ENCODE measurements around the gene EYA2. TPM values are rescaled to one million over a fixed set of nuclear protein-coding genes. Genes with fewer than 3 reads are reported as not detected.

EYA2 gene
- total and polyA plus RNA-seq, 2 experiments from 2014 or later: 0.18 TPM; not detected in 1

- no peaks in the 10 kb centered on the region for H3K4me1 ChIP-seq (ENCODE audit: insufficient read depth)
- no peak for TF ChIP-seq EZH2phosphoT487 (IDR thresholded peaks at IDR 0.05; ENCODE audit: insufficient read depth, low read depth)
- TF ChIP-seq EZH2 (IDR thresholded peaks at IDR 0.05; ENCODE audit: insufficient read depth, poor library complexity, severe bottlenecking): no peak
- peak; percentile 20 for DNase-seq
- 48 to 50% methylated on average over 1 of the region's 1 CpG for WGBS, 2 experiments (ENCODE audit: low coverage in 1 of 2, low lambda C conversion rate in 2 of 2, missing lambda C conversion rate in 2 of 2)
- no peak overlapping the region for H3K4me3 ChIP-seq
- H3K9me2 ChIP-seq (ENCODE audit: insufficient read depth): no peaks in the 10 kb centered on the region
- H3K27me3 ChIP-seq (replicated peaks; ENCODE audit: insufficient read depth): no peaks in the 10 kb centered on the region
- no peak overlapping the region for H3K27ac ChIP-seq
- H2AFZ ChIP-seq: no peak overlapping the region
- no peak overlapping the region for H3K9ac ChIP-seq
- H3K79me2 ChIP-seq (ENCODE audit: insufficient read depth): no peaks in the 10 kb centered on the region
- H3K4me2 ChIP-seq (ENCODE audit: unreplicated experiment): no peak overlapping the region
- H4K20me1 ChIP-seq (ENCODE audit: insufficient read depth): no peaks in the 10 kb centered on the region
- no peaks in the 10 kb centered on the region for H3K36me3 ChIP-seq (ENCODE audit: low read depth)
- H3K9me3 ChIP-seq (ENCODE audit: low read depth): no peaks in the 10 kb centered on the region
- in situ Hi-C loops (cut with MboI): loop anchor here (10.0 kb wide), 1 partner anchor 444 kb away; no protein-coding TSS in a partner anchor
- H3F3A ChIP-seq (ENCODE audit: insufficient read depth): no peaks in the 10 kb centered on the region
These were observed 296.5 kb downstream of the EYA2 start for GRCh38 chr20:47191074-47191673.

GRCh38 chr20:47191956-47192355 is 297.3 kb downstream of the EYA2 start:
- no peak for DNase-seq
- H3K4me1 ChIP-seq (ENCODE audit: insufficient read depth): no peaks in the 10 kb centered on the region
- no peak overlapping the region for H3K27ac ChIP-seq
- no peak overlapping the region for H3K9ac ChIP-seq
- H3K9me3 ChIP-seq (ENCODE audit: low read depth): no peaks in the 10 kb centered on the region
- in situ Hi-C loops (cut with MboI): loop anchor here (10.0 kb wide), 1 partner anchor 443 kb away; no protein-coding TSS in a partner anchor
- TF ChIP-seq EZH2 (IDR thresholded peaks at IDR 0.05; ENCODE audit: insufficient read depth, poor library complexity, severe bottlenecking): no peak
- TF ChIP-seq EZH2phosphoT487 (IDR thresholded peaks at IDR 0.05; ENCODE audit: insufficient read depth, low read depth): no peak
- H3K9me2 ChIP-seq (ENCODE audit: insufficient read depth): no peaks in the 10 kb centered on the region
- H3K79me2 ChIP-seq (ENCODE audit: insufficient read depth): no peaks in the 10 kb centered on the region
- 65 to 75% methylated on average over 3 of the region's 3 CpGs for WGBS, 2 experiments (ENCODE audit: low coverage in 1 of 2, low lambda C conversion rate in 2 of 2, missing lambda C conversion rate in 2 of 2)
- no peak overlapping the region for H3K4me2 ChIP-seq (ENCODE audit: unreplicated experiment)
- no peaks in the 10 kb centered on the region for H4K20me1 ChIP-seq (ENCODE audit: insufficient read depth)
- no peaks in the 10 kb centered on the region for H3F3A ChIP-seq (ENCODE audit: insufficient read depth)
- no peak overlapping the region for H2AFZ ChIP-seq
- no peak overlapping the region for H3K4me3 ChIP-seq
- H3K36me3 ChIP-seq (ENCODE audit: low read depth): no peaks in the 10 kb centered on the region
- H3K27me3 ChIP-seq (replicated peaks; ENCODE audit: insufficient read depth): no peaks in the 10 kb centered on the region

DNA sequence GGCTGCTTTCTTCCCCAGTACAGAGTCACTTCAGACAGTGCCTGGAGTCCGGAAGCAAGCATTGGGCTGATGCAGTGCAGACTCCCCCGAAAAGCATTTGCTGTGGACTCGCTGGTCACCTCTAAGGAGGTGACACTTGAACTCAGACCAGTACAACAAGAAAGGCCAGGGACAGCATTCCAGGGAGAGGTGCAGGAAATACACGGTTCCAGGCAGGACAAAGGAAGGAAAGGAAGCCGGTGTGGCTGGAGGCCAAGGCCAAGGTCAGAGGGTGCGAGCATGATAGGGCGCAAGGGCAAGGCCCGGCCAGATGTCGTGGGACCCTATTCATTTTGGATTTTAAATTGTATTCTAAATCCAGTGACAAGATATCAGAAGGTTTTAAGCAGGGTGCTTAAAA is 300.9 kb downstream of the EYA2 start:
- H3K4me1 ChIP-seq (ENCODE audit: insufficient read depth): no peaks in the 10 kb centered on the region
- no peak overlapping the region for H3K27ac ChIP-seq
- 79 to 83% methylated on average over 9 of the region's 9 CpGs for WGBS, 2 experiments (ENCODE audit: low coverage in 1 of 2, low lambda C conversion rate in 2 of 2, missing lambda C conversion rate in 2 of 2)
- no peak for DNase-seq
- no peaks in the 10 kb centered on the region for H3K36me3 ChIP-seq (ENCODE audit: low read depth)
- no peaks in the 10 kb centered on the region for H3K9me3 ChIP-seq (ENCODE audit: low read depth)
- no peaks in the 10 kb centered on the region for H3K9me2 ChIP-seq (ENCODE audit: insufficient read depth)
- H3K27me3 ChIP-seq (replicated peaks; ENCODE audit: insufficient read depth): no peaks in the 10 kb centered on the region
- no peak overlapping the region for H3K4me2 ChIP-seq (ENCODE audit: unreplicated experiment)
- H4K20me1 ChIP-seq (ENCODE audit: insufficient read depth): no peaks in the 10 kb centered on the region
- no peak overlapping the region for H3K9ac ChIP-seq
- no peak for TF ChIP-seq EZH2 (IDR thresholded peaks at IDR 0.05; ENCODE audit: insufficient read depth, poor library complexity, severe bottlenecking)
- no peak for TF ChIP-seq EZH2phosphoT487 (IDR thresholded peaks at IDR 0.05; ENCODE audit: insufficient read depth, low read depth)
- H2AFZ ChIP-seq: no peak overlapping the region
- no peaks in the 10 kb centered on the region for H3K79me2 ChIP-seq (ENCODE audit: insufficient read depth)
- H3F3A ChIP-seq (ENCODE audit: insufficient read depth): no peaks in the 10 kb centered on the region
- H3K4me3 ChIP-seq: no peak overlapping the region
- in situ Hi-C loops (cut with MboI): loop anchor here (10.0 kb wide), 1 partner anchor 439 kb away; no protein-coding TSS in a partner anchor

DNA sequence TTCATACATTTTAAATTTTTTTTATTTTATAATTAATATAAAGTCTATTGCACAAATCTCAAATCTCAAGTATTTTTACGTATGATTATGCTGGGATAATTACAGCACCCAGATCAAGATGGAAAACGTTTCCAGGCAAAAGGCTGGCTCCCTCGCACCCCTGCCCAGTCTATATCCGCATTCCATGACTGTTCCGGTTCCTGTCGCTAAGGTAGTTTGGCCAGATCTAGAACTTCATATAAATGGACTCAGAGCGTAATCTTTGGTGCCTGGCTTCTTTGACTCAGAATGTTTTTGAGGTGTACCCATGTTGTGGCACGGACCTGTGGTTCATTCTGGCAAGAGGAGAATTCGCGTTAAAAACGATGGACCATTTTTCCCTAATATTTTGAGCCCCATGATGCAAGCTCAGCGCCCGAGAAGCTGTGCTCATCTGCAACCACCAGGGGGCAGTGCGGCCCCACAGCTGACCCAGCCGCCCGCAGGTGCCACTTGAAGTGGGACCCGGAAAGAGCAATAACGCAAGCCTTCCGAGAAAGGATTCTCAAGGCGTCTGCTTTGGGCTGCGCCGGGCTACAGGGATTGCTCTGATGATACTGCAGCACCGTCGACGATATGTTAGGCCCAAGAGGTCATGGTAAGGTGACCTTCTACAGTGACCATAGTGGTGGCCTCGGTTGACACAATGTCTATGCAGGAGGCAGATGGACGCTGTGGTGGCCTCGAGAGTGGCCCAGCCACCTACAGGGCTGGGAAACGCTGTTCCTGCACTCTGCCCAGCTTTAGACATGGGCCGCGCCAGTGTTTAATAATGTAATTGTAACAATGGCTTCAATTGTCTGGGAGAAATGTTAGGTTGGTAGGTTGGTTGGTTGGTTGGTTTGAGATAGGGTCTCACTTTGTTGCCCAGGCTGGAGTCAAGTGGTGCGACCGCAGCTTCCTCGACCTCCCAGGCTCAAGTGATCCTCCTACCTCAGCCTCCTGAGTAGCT is 301.7 kb downstream of the EYA2 start:
- H3K9me2 ChIP-seq (ENCODE audit: insufficient read depth): no peaks in the 10 kb centered on the region
- peak; percentile 81 for DNase-seq
- H3K4me3 ChIP-seq: peak overlapping the region; percentile 33; the same call in 1 of the 2 replicates
- TF ChIP-seq EZH2 (IDR thresholded peaks at IDR 0.05; ENCODE audit: insufficient read depth, poor library complexity, severe bottlenecking): no peak
- TF ChIP-seq EZH2phosphoT487 (IDR thresholded peaks at IDR 0.05; ENCODE audit: insufficient read depth, low read depth): no peak
- peak overlapping the region; percentile 53 for H3K4me2 ChIP-seq (ENCODE audit: unreplicated experiment)
- 31 to 32% methylated on average over 34 of the region's 34 CpGs for WGBS, 2 experiments (ENCODE audit: low coverage in 1 of 2, low lambda C conversion rate in 2 of 2, missing lambda C conversion rate in 2 of 2)
- no peaks in the 10 kb centered on the region for H3K27me3 ChIP-seq (replicated peaks; ENCODE audit: insufficient read depth)
- no peaks in the 10 kb centered on the region for H4K20me1 ChIP-seq (ENCODE audit: insufficient read depth)
- H2AFZ ChIP-seq: peak overlapping the region; percentile 76; the same call in 1 of the 2 replicates
- H3K36me3 ChIP-seq (ENCODE audit: low read depth): no peaks in the 10 kb centered on the region
- no peaks in the 10 kb centered on the region for H3K9me3 ChIP-seq (ENCODE audit: low read depth)
- in situ Hi-C loops (cut with MboI): loop anchor here (10.0 kb wide), 1 partner anchor 438 kb away; no protein-coding TSS in a partner anchor
- no peak overlapping the region for H3K9ac ChIP-seq
- no peaks in the 10 kb centered on the region for H3F3A ChIP-seq (ENCODE audit: insufficient read depth)
- H3K4me1 ChIP-seq (ENCODE audit: insufficient read depth): no peaks in the 10 kb centered on the region
- H3K79me2 ChIP-seq (ENCODE audit: insufficient read depth): no peaks in the 10 kb centered on the region
- no peak overlapping the region for H3K27ac ChIP-seq

Measured in GM23248 (cell line).